ENCODE measurements around the gene NALCN.

Gene NALCN

GRCh38 chr13:101271681-101272245, 144.5 kb downstream of the NALCN start:
- FAIRE-seq: no peak

- FAIRE-seq: no peak
Measured at GRCh38 chr13:101267656-101268055, 148.7 kb downstream of the NALCN start.

- no peak for FAIRE-seq
Measured at GRCh38 chr13:101265934-101266333, 150.4 kb downstream of the NALCN start.

- no peak for FAIRE-seq
Measured at GRCh38 chr13:101264931-101265330, 151.4 kb downstream of the NALCN start.

GRCh38 chr13:101262306-101262705, 154.0 kb downstream of the NALCN start:
- FAIRE-seq: no peak

GRCh38 chr13:101258509-101258908, 157.8 kb downstream of the NALCN start:
- no peak for FAIRE-seq

GRCh38 chr13:101258071-101258470, 158.2 kb downstream of the NALCN start:
- no peak for FAIRE-seq

- no peak for FAIRE-seq
Measured at GRCh38 chr13:101248739-101249514, 167.4 kb downstream of the NALCN start.

- no peak for FAIRE-seq
Measured at GRCh38 chr13:101242720-101243119, 173.6 kb downstream of the NALCN start.

- no peak for FAIRE-seq
Measured at GRCh38 chr13:101238555-101238954, 177.8 kb downstream of the NALCN start.

- FAIRE-seq: no peak
Measured at GRCh38 chr13:101231751-101232428, 184.4 kb downstream of the NALCN start.

- no peak for FAIRE-seq
Measured at GRCh38 chr13:101230271-101230890, 185.9 kb downstream of the NALCN start.

- no peak for FAIRE-seq
Measured at GRCh38 chr13:101219609-101220265, 196.6 kb downstream of the NALCN start.

- FAIRE-seq: no peak
Measured at GRCh38 chr13:101218484-101218883, 197.8 kb downstream of the NALCN start.

GRCh38 chr13:101217086-101217485, 199.2 kb downstream of the NALCN start:
- FAIRE-seq: no peak

GRCh38 chr13:101211261-101211660, 205.0 kb downstream of the NALCN start:
- no peak for FAIRE-seq

GRCh38 chr13:101210774-101211173, 205.5 kb downstream of the NALCN start:
- no peak for FAIRE-seq

- FAIRE-seq: no peak
Measured at GRCh38 chr13:101209206-101209893, 207.0 kb downstream of the NALCN start.

GRCh38 chr13:101205408-101205807, 210.9 kb downstream of the NALCN start:
- no peak for FAIRE-seq

- FAIRE-seq: no peak
Measured at GRCh38 chr13:101204270-101205020, 211.9 kb downstream of the NALCN start.

GRCh38 chr13:101202590-101202989, 213.7 kb downstream of the NALCN start:
- no peak for FAIRE-seq

- FAIRE-seq: no peak
Measured at GRCh38 chr13:101190976-101191375, 225.3 kb downstream of the NALCN start.

All from endometrium (tissue), 2 donors.